GM10248 (cell line): ENCODE results near the gene CAMTA1.

Source experiments
- CTCF ChIA-PET: fragments of 300-600 bp; sonication (Branson Sonifier 250); formaldehyde crosslinking; extraction: SDS; loops from one replicate; lab custom pipeline; 2021; ENCODE audit warnings: antibody characterized with exemption; lab: Yijun Ruan, JAX
- POLR2A ChIA-PET: fragments of 350-650 bp; sonication (Branson Sonifier 250); formaldehyde crosslinking; extraction: SDS; loops from one replicate; lab custom pipeline; 2020; ENCODE audit warnings: antibody characterized with exemption; lab: Yijun Ruan, JAX
- DNase-seq: peaks from one replicate; pipeline ENCODE4 v3.0.0; 2012; ENCODE audit errors: extremely low spot score
- TF ChIP-seq, protein P1 (sequence below): IDR thresholded peaks from 2 replicates; pipeline ENCODE4 v1.5.1; 2012; ENCODE audit warnings: mild to moderate bottlenecking, low read depth; ENCODE audit errors: extremely low read depth, missing control alignments, control extremely low read depth

The CAMTA1 gene

DNA sequence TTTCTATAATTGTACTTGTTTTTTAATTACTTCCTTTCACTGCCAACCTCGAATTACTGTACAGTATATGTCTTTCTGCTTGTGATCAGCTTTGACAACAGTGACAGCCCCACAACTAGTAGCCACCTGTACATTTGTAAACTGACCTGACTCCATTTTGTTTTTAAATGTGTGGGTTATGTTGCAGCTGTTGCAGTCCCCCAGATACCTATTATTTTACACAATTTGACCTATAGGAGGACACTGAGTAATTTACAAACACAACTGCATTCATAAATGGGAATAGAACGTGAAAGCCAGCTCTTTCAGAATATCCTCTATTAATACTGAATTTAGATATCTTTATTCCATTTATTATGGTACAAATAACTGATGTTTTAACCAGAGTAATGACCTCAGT, 983.3 kb downstream of the CAMTA1 start:
- ChIA-PET POLR2A (no interaction called here), CTCF (interaction anchor here (1.2 to 3.3 kb wide), 2 partner anchors 12 to 15 kb away, joined by 5 to 31 read pairs; no protein-coding TSS in a partner anchor)
- no peak for DNase-seq
- TF ChIP-seq, protein P1, sequence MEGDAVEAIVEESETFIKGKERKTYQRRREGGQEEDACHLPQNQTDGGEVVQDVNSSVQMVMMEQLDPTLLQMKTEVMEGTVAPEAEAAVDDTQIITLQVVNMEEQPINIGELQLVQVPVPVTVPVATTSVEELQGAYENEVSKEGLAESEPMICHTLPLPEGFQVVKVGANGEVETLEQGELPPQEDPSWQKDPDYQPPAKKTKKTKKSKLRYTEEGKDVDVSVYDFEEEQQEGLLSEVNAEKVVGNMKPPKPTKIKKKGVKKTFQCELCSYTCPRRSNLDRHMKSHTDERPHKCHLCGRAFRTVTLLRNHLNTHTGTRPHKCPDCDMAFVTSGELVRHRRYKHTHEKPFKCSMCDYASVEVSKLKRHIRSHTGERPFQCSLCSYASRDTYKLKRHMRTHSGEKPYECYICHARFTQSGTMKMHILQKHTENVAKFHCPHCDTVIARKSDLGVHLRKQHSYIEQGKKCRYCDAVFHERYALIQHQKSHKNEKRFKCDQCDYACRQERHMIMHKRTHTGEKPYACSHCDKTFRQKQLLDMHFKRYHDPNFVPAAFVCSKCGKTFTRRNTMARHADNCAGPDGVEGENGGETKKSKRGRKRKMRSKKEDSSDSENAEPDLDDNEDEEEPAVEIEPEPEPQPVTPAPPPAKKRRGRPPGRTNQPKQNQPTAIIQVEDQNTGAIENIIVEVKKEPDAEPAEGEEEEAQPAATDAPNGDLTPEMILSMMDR = no peak

DNA sequence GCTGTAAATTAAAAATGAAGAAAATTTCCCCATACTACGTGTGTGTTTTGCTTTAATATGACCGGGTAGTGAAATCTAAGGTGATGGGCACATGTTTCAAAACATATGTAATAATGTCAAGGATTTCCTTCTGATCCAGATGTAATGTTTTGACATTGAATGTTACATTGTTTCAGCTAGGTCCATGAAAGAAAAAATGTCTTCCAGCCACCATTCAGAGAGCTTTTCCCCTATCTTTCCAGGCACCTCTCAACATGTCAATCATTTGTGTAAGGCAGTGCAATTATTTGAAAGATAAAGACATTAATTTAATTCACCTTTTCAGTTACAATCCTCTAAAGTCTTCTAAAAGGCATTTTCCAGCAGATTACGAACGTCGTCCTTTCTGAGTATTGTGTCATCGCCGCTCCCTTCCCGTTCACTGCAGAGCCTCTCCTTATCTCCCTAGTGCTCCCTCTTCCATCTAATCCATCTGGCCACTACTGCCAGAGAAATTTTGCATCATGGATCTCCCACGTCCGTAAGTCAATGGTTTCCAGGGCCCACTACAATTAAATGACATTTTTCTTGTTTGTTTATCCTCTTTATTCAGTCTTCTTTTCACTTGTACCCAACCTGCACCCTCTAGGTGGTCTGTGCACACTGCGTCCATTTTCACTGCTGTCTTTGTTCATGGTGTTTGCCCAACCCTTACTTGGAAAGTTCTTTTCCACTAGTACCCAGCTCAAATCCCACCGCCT, 984.6 kb downstream of the CAMTA1 start:
- DNase-seq = no peak
- CTCF ChIA-PET = interaction anchor here (1.2 to 3.3 kb wide), 2 partner anchors 13 to 16 kb away, joined by 5 to 31 read pairs; no protein-coding TSS in a partner anchor
- TF ChIP-seq, protein P1 = no peak
- POLR2A ChIA-PET = no interaction called here

DNA sequence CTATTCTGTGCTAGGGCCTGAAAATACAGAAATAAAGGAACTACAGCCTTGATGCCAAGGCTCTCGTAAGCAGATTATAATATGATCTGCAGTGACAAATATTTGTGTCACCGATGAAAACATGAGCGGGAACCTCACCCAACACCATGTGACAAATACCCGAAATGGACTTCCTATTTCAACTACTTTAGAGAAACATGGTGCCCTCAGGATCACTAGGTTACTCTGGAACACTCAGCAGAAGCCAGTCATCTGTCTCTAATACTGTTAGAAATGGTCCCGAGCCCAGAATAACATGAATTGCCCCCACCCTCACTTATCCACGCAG, 985.4 kb downstream of the CAMTA1 start:
- CTCF ChIA-PET = interaction anchor here (1.7 to 3.3 kb wide), 2 partner anchors 17 to 18 kb away, joined by 5 to 31 read pairs; no protein-coding TSS in a partner anchor
- DNase-seq = no peak
- POLR2A ChIA-PET = no interaction called here
- TF ChIP-seq, protein P1 = no peak

DNA sequence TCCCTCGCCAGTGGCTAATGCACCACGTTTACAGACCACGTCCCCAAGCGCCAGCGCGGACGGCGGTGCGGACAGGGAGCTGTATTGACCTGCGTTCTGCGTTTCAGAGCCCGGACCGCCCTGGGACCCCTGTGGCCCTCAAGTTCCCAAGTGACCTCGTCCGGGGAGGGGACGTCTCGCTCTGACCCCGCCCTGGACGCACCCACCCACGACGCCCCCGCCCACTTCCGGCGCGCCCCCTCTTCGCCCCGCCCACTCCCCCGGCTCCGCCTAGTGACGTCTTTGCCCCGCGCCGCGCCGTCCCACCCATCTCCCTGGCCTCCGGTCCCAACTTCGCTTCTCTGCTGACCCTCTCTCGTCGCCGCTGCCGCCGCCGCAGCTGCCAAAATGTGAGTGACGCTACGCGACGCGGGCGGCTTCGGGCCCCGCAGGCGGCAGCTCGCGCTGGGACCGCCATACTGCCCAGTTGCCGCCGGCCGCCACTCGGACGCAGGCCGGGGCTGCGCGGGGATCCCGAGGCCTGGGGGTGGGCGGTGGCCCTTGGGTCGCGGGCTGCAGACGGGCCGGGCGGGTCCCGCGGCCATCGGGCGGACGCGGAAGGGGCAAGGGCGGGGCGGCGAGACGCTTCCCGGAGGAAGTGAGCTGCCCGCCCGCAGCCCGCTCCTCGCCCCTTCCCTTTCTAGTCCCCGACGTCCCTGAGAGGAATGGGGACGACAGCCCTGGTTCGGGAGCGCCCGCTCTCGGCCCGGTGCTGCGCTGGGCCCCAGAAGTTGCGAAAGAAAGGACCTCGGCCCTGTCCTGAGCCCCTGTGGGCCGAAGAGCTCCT, 986.0 kb downstream of the CAMTA1 start, which contains the start of gene VAMP3:
Gene VAMP3 (plus strand): TSS at position 300 of the 826 bp plus-strand sequence. CDS start 88 bp downstream, at position 388.
- POLR2A ChIA-PET = no interaction called here
- TF ChIP-seq, protein P1 = no peak
- peak; percentile 98 for DNase-seq
- CTCF ChIA-PET = interaction anchor here (1.7 kb wide), 1 partner anchor 18 kb away, joined by 5 read pairs; no protein-coding TSS in a partner anchor

DNA sequence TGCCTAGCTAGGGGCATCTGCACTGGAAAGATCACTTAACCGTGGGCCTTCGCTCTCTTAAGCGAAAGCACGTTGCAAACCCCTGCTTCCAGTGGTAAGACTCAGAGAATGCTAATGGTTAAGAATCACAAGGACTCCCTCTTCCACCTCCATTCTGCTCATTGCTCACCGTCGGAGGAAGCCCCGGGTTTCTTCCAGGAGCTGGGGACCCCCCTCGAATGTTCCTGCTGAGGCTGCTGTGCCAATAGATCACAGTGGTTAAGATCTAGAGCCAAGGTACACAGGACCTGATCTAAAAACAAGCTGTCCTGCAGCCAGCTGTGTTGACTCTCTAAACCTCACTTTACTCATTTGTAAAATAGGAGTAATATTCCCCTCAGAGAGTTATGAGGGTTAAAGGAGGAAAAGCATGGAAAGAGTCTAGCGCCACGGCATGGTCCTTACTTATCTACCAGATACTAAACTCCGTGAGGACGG, 986.6 kb downstream of the CAMTA1 start:
- ChIA-PET CTCF (interaction anchor here (0.7 to 1.7 kb wide), 2 partner anchors 9 to 19 kb away, joined by 3 to 5 read pairs; no protein-coding TSS in a partner anchor), POLR2A (no interaction called here)
- TF ChIP-seq, protein P1 = no peak
- no peak for DNase-seq

DNA sequence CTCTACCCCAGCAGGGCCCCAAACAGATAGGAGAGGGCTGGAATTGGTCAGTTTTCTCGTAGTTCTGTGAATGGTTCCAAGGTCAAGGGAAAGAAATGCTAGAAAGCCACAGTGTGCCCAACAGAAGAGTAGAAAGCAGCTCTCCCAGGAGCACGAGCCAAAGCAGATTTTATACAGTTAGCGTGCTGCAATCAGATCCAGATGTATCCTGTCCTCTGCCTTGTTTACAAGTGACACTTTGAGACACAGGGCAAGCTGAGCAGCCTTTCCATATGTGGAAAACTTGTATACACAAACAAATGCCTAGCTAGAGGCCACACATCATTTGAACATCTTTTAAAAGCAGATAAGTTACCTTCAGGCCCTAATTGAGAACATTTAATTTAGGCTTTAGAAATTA, 992.3 kb downstream of the CAMTA1 start:
- no peak for DNase-seq
- CTCF ChIA-PET = no interaction called here
- POLR2A ChIA-PET = no interaction called here
- TF ChIP-seq, protein P1 = no peak
